Right ventricle myocardium superior (tissue), 1 donor: ENCODE data around the gene LMF2. TPM values are rescaled to one million over a fixed set of nuclear protein-coding genes. Genes with fewer than 3 reads are reported as not detected.
"Not testable (repeated sequence)": the region's sequence is repeated elsewhere in the genome, so short reads cannot be mapped to it uniquely, and the experiment has no call there.

Source experiments
- ATAC-seq: fragments of 200-7000 bp; cut with Tn5 transposase; one replicate; pipeline ENCODE4 v1.9.1; 2020; ENCODE audit warnings: mild to moderate bottlenecking; ENCODE audit not compliant: poor library complexity
- DNase-seq: peaks from one replicate; pipeline ENCODE4 v3.0.0-alpha.2; 2020
- intact Hi-C: fragments of 100-400 bp; cut with DNase I; formaldehyde crosslinking; loops from one replicate; pipeline ENCODE4 v1.11.2; 2022
- long read RNA-seq: library from polyadenylated mRNA; unstranded; transcript quantifications from one replicate; pipeline ENCODE4 v2.0.0, GENCODE V29; 2021
- total RNA-seq: library from RNA; stranded (reverse); fragmentation: NEBNext Ultra II Directional; extraction: Animal tissue kit (Norgen Biotek cat#: 25700); gene quantifications from one replicate; pipeline ENCODE4 v1.2.1, GENCODE V29; 2021
- donor health status: DM: no; HTN: yes; CAD: no; lungs with severe emphysema.

The LMF2 gene
- total RNA-seq = 25.3 TPM
- long read RNA-seq, transcript LMF2-202 (14 exons, 2,582 nt) = major isoform, 77 of 143 reads
- long read RNA-seq, partial matches to known transcripts = 30 of 143 reads
- long read RNA-seq, other reads (novel, unspliced or antisense) = 36 of 143 reads

DNA sequence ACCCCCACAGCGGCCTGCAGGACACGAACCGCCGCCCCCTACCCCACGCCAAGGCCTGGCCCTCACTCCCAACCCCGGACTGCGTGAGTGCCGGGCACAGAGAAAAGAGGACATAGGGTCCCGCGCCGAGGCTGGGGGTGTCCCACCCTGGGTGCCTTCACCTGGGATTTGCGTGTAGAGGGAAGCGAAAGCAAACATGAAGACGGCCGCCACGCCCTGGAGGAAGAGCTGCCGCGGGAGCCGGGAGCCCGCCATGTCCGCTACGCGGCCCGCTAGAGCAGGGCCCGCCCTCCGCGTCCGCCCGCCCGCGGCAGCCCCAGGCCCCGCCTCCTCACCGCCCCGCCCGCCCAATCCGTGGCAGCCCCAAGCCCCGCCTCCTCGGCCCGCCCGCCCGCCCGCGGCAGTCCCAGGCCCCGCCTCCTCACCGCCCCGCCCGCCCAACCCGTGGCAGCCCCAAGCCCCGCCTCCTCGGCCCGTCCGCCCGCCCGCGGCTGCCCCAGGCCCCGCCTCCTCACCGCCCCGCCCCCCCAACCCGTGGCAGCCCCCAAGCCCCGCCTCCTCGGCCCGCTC lies at the start of gene LMF2:
Gene LMF2 (minus strand): TSS at position 282 of the 570 bp plus-strand sequence. CDS start 27 bp downstream, at position 255.
- ATAC-seq (peak; percentile 89), DNase-seq (peak; percentile 94)
- intact Hi-C loops = no loop called here

DNA sequence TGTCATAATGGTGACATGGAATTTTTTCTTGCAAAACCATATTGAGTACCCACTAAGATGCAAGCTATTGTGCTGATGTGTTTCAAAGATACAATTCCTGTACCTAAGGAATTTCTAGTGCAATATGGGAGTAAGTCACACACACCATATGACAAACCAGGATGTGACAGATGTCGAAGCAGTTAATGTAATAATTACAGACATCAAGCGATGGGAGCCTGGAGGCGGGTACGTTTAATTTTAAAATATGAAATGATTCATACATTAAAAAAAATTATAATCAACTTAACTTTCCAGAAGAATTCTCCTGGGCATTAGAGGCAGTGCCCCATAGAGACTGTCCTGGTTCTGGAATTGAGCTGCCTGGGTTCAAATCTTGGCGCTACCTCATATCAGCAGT lies 49.2 kb upstream of the LMF2 start:
- DNase-seq (no peak), ATAC-seq (no peak)
- intact Hi-C loops = no loop called here

GRCh38 chr22:50553310-50553709 lies 45.8 kb upstream of the LMF2 start:
- ATAC-seq = no peak
- intact Hi-C loops = loop anchor here (2.0 kb wide), 1 partner anchor 61 kb away; no protein-coding TSS in a partner anchor
- no peak for DNase-seq

GRCh38 chr22:50551160-50551752 lies 43.8 kb upstream of the LMF2 start:
- intact Hi-C loops = no loop called here
- ATAC-seq (no peak), DNase-seq (no peak)

- DNase-seq (no peak), ATAC-seq (no peak)
- intact Hi-C loops = no loop called here
Measured at GRCh38 chr22:50550395-50550794, 42.9 kb upstream of the LMF2 start.

GRCh38 chr22:50548921-50549790 lies 41.7 kb upstream of the LMF2 start:
- intact Hi-C loops = no loop called here

GRCh38 chr22:50548040-50548920 lies 40.8 kb upstream of the LMF2 start:
- no peak for ATAC-seq
- peak; percentile 49 for DNase-seq

More at GRCh38 chr22:50548921-50549790, 41.7 kb upstream of the LMF2 start:
- no peak for DNase-seq
- ATAC-seq = no peak

DNA sequence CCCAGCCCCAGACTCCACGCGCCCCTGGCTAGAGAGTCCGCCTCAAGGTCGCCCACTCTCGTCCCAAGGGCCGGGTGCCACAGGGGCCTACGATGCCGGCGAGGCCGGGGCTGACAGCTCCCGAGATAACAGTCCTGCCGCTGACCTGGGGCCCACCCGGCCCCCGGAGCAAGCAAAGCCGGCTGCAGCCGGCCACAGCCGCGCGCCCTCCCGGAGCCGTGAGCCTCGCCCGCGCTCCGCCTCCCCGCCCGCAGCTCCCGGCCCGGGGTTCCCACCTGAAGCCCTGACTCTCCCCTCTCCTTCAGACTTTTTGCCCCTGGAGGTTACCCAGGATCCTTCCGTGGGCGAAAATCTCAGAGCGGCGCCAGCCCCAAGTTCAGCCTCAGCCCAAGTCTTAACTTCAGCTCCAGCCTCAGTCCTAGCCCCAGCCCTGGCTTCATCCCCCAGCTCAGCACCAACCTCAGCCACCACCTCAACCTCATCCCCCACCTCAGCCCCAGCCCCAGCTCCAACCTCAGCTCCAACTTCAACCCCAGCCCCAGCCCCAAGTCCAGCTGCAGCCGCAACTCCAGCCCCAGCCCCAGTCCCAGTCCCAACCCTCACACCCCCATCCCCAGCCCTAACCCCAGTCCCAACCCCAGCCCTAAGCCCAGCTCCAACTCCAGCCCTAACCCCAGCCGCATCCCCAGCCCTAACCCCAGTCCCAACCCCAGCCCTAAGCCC lies 39.9 kb upstream of the LMF2 start:
- no peak for DNase-seq

More at GRCh38 chr22:50548040-50548920, 40.8 kb upstream of the LMF2 start:
- intact Hi-C loops = no loop called here

DNA sequence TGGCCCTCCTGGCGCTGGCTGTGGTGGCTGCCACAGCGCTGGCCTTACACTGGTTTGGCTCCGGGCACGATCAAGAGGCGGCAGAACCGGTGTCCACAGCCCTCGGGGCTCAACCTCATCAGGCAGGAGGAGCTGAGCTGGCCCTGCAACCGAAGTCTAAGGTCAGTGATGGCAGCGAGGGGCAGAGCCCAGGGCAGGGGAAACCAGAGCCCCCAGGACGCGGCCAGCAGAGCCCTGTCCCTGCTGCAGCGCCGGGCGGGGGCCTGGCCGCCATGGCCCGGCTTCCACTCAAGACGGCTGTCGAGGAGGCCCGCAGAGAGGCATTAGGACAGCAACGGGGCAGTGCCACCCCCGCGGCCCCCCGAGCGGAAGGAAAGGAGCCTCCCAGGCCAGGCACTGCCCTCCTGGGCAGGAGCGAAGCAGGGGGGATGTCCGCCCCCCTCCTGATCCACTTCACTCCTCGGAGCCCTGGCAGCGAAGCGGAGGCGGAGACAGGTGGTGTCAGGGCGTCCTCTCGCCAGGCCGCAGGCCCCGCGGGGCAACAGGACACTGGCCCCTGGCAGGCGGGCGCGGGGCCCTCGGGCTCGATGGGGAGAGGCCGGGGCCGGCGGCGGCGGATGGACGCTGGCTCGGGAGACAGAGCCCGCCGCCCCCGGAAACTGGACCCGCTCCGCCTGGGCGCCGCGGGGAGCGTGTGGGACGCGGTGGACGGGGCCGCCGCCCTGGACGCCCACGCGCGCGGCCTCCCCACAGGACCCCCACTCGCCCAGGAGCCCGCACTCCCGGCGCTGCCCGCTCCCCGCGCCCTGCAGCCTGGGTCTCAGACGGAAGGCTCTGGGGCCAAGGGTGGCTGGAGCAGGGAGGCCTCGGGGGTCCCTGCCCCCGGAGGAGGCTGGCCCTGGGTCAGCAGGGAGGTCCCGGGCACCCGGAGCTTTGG lies 39.1 kb upstream of the LMF2 start:
- DNase-seq = no peak
- intact Hi-C loops = no loop called here
- ATAC-seq = no peak

More for the DNA sequence above, 39.9 kb upstream of the LMF2 start:
- intact Hi-C loops = no loop called here
- no peak for ATAC-seq

GRCh38 chr22:50545522-50546325 lies 38.2 kb upstream of the LMF2 start, which contains the start of gene KLHDC7B:
Gene KLHDC7B, plus strand, starts transcription at chr22:50545899. Its CDS starts 345 bp downstream, at chr22:50546244.
- ATAC-seq = no peak
- DNase-seq = no peak
- intact Hi-C loops = no loop called here

- ATAC-seq = no peak
- DNase-seq = no peak
- intact Hi-C loops = no loop called here
Measured at GRCh38 chr22:50544746-50545253, 37.3 kb upstream of the LMF2 start.

DNA sequence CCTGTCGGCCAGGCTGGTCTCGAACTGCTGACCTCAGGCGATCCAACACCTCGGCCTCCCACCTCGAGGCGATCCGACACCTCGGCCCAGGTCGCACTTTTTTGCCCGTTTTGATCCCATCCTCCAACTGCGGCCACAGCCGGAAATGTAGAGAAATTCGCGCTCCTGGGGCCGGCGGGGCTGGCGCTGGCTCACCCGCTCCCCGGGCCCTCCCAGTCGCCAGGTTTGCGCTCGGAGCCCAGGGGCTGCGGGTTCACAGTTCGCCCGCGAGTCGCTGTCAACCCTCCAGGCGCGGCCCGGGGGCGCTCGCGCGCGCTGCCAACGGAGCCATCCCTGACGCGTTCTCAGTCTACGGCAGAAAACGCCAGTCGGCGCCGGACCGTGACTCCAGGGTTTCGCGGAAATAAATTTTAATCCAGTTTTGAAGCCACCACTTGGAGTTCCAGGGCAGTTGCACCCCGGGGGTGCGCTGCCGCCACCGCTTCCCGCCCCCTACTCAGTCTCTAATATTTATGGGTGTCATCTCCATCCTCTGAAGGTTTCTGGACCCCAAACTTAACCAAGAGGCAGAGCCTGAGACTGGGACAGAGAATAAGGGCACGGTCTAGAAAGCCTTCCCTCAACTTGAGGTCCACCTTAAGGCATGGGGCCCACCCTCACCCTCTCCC lies 36.7 kb upstream of the LMF2 start:
- DNase-seq = peak; percentile 90
- intact Hi-C loops = no loop called here
- ATAC-seq = peak; percentile 74

- no peak for DNase-seq
- intact Hi-C loops = no loop called here
- ATAC-seq = no peak
Measured at GRCh38 chr22:50542416-50542927, 35.0 kb upstream of the LMF2 start.

DNA sequence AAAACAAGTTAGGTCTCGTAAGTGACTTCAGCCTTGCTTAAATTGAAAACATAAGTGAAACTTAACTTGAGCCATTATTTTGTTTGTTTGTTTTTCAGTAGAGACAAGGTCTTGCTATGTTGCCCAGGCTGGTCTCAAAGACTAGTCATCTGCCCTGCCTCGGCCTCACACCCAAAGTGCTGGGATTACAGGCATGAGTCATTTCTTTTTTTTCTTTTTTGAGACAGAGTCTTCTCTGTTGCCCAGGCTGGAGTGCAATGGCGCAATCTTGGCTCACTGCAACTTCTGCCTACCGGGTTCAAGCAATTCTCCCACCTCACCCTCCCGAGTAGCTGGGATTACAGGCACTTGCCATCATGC lies 34.1 kb upstream of the LMF2 start:
- ATAC-seq = peak; percentile 7
- peak; percentile 70 for DNase-seq
- intact Hi-C loops = not testable (repeated sequence)

- DNase-seq = peak; percentile 26
- ATAC-seq = no peak
- intact Hi-C loops = no loop called here
Measured at GRCh38 chr22:50540381-50540780, 32.9 kb upstream of the LMF2 start.
